HepG2 (cell line): Measurements from ENCODE around the gene RABL6. TPM values are rescaled to one million over a fixed set of nuclear protein-coding genes. Genes with fewer than 3 reads are reported as not detected.

Experiments
- ATAC-seq: fragments of 200-7000 bp; cut with Tn5 transposase; 3 replicates; pipeline ENCODE4 v1.9.1; 2020; ENCODE audit warnings: mild to moderate bottlenecking, moderate library complexity
- BruUV-seq: library from RNA; stranded (reverse); fragments of 400-500 nt; replicated peaks from 2 replicates; lab custom pipeline; 2021; lab: Mats Ljungman, UMichigan
- CTCF ChIA-PET: fragments of 300-600 bp; formaldehyde crosslinking; extraction: SDS; loops from one replicate; lab custom pipeline; 2021; ENCODE audit warnings: low total read pairs, inconsistent platforms, low intra/inter-chr PET ratio; lab: Yijun Ruan, JAX
- POLR2A ChIA-PET: fragments of 350-600 bp; sonication (Branson Sonifier 250); formaldehyde crosslinking; loops from one replicate; lab custom pipeline; 2020; ENCODE audit warnings: antibody characterized with exemption, inconsistent platforms; lab: Yijun Ruan, JAX
- DNase-seq: peaks from one replicate; pipeline ENCODE4 v3.0.0-alpha.2; 2015; ENCODE audit warnings: low spot score
- FAIRE-seq: peaks from 3 replicates; lab custom pipeline; 2011; peaks lifted over from hg19 to GRCh38; lab: Jason Lieb, UNC
- H2AFZ ChIP-seq: one replicate; pipeline ENCODE4 v1.6.1; 2011; ENCODE audit warnings: low read length, inconsistent platforms
- H3K27ac ChIP-seq: fragments of 300-600 bp; 3 replicates; pipeline ENCODE4 v1.8.0; 2011; ENCODE audit warnings: mixed run types, mild to moderate bottlenecking, mixed read lengths, low read length, inconsistent platforms; ENCODE audit not compliant: insufficient read depth; ENCODE audit errors: extremely low read length
- H3K27me3 ChIP-seq, 2 experiments: fragments of 200-600 bp in 1 of 2; 2 replicates in 1 of 2; 3 replicates in 1 of 2; pipeline versions ENCODE4 v1.6.0 to v1.8.0; 2011; ENCODE audit warnings: low read length in 2 of 2, mild to moderate bottlenecking in 2 of 2, moderate library complexity in 2 of 2, inconsistent platforms in 1 of 2; ENCODE audit not compliant: insufficient read depth in 2 of 2, control insufficient read depth in 1 of 2
- H3K36me3 ChIP-seq, 2 experiments: fragments of 200-600 bp in 1 of 2; replicated peaks in 1 of 2; 2 replicates in 1 of 2; 3 replicates in 1 of 2; pipeline versions ENCODE4 v1.5.1 to v1.8.0; 2011; ENCODE audit warnings: low read length in 2 of 2, inconsistent platforms in 1 of 2; ENCODE audit not compliant: insufficient read depth in 2 of 2, control insufficient read depth in 1 of 2
- H3K4me1 ChIP-seq: 2 replicates; pipeline ENCODE4 v1.5.1; 2012; ENCODE audit warnings: low read length, inconsistent platforms; ENCODE audit not compliant: insufficient read depth
- H3K4me2 ChIP-seq: 2 replicates; pipeline ENCODE4 v1.6.0; 2011; ENCODE audit warnings: low read depth, low read length, inconsistent platforms
- H3K4me3 ChIP-seq, 3 experiments: fragments of 200-600 bp in 1 of 3; sonication (generic), shearing (Covaris generic) in 1 of 3; replicated peaks in 1 of 3; 2 replicates each; pipeline ENCODE4 v1.5.1; 2011 to 2016; ENCODE audit warnings: low read length in 3 of 3, inconsistent platforms in 2 of 3, low read depth in 2 of 3, mild to moderate bottlenecking in 2 of 3, control low read depth in 1 of 3, mixed read lengths in 1 of 3; ENCODE audit not compliant: insufficient read depth in 1 of 3
- H3K79me2 ChIP-seq: one replicate; pipeline ENCODE4 v1.6.1; 2011; ENCODE audit warnings: low read length, inconsistent platforms; ENCODE audit not compliant: insufficient read depth
- H3K9ac ChIP-seq: 2 replicates; pipeline ENCODE4 v1.6.0; 2011; ENCODE audit warnings: mild to moderate bottlenecking, low read depth, low read length, inconsistent platforms; ENCODE audit not compliant: insufficient read depth
- H3K9me3 ChIP-seq: 2 replicates; pipeline ENCODE4 v1.5.1; 2012; ENCODE audit warnings: mild to moderate bottlenecking, low read length
- H4K20me1 ChIP-seq: 2 replicates; pipeline ENCODE4 v1.6.0; 2011; ENCODE audit warnings: inconsistent platforms, mild to moderate bottlenecking, low read length, moderate library complexity; ENCODE audit not compliant: insufficient read depth
- AGO2 ChIP-seq: fragments of 200-400 bp; formaldehyde crosslinking; optimal IDR thresholded peaks from 2 replicates; pipeline ENCODE3; 2017; ENCODE audit warnings: mild to moderate bottlenecking, low read depth, low read length, moderate library complexity
- AKAP8 ChIP-seq: sonication (generic); formaldehyde crosslinking; IDR thresholded peaks from 2 replicates; pipeline ENCODE4 v1.5.1; 2020; ENCODE audit warnings: mild to moderate bottlenecking, missing genetic modification reagents
- AKNA ChIP-seq: sonication (generic); formaldehyde crosslinking; IDR thresholded peaks from 2 replicates; pipeline ENCODE4 v1.4.0; 2020; ENCODE audit warnings: missing genetic modification reagents, borderline replicate concordance
- CREM ChIP-seq, 2 experiments: sonication (generic) in 1 of 2; formaldehyde crosslinking in 1 of 2; IDR thresholded peaks; 2 replicates each; pipeline versions ENCODE4 v1.4.0 to v1.6.1; 2016 to 2020; ENCODE audit warnings: antibody characterized with exemption in 1 of 2, mild to moderate bottlenecking in 1 of 2, missing genetic modification reagents in 1 of 2
- FOXO1 ChIP-seq: sonication (generic); formaldehyde crosslinking; IDR thresholded peaks from 2 replicates; pipeline ENCODE4 v1.4.0; 2020; ENCODE audit warnings: missing genetic modification reagents
- GPBP1L1 ChIP-seq: sonication (generic); formaldehyde crosslinking; IDR thresholded peaks from 2 replicates; pipeline ENCODE4 v1.5.0; 2020; ENCODE audit warnings: mild to moderate bottlenecking, missing genetic modification reagents
- RBFOX2 ChIP-seq: fragments of 200-400 bp; formaldehyde crosslinking; IDR thresholded peaks from 2 replicates; pipeline ENCODE4 v1.6.1; 2017; ENCODE audit warnings: low read depth, mild to moderate bottlenecking, low read length
- ZNF124 ChIP-seq: sonication (generic); formaldehyde crosslinking; IDR thresholded peaks from 2 replicates; pipeline ENCODE4 v1.4.0; 2020; ENCODE audit warnings: missing genetic modification reagents
- ZNF326 ChIP-seq: sonication (generic); formaldehyde crosslinking; IDR thresholded peaks from 2 replicates; pipeline ENCODE4 v1.4.0; 2020; ENCODE audit warnings: missing genetic modification reagents, borderline replicate concordance
- WGBS: methylation state at CpG from one replicate; pipeline ENCODE4 v1.1.6; 2017; ENCODE audit warnings: low lambda C conversion rate; 5-methylcytosine and 5-hydroxymethylcytosine counted together
- in situ Hi-C: cut with HindIII; loops from 2 replicates; pipeline ENCODE4 v1.10.0; 2017; ENCODE audit warnings: low pct_unique_long_range_greater_than_20kb; ENCODE audit not compliant: extremely low pct_ligation_motif_present
- intact Hi-C: fragments of 100-400 bp; cut with micrococcal nuclease; formaldehyde crosslinking; loops from one replicate; pipeline ENCODE4 v1.10.0; 2022; ENCODE audit not compliant: unreplicated experiment
- polyA plus RNA-seq, 8 experiments: library from polyadenylated mRNA; depleted of rRNA in 3 of 8; stranded (reverse) in 7 of 8; unstranded in 1 of 8; fragments of >200 nt; fragmentation: Illumina TruSeq in 4 of 8; extraction: Trizol in 4 of 8; gene quantifications; 2 replicates each; pipeline versions ENCODE4 v1.2.1 to v1.2.3, GENCODE V29; 2011 to 2016; ENCODE audit warnings: low read depth in 4 of 8, missing spikeins in 1 of 8, mixed read lengths in 1 of 8; ENCODE audit not compliant: insufficient read depth in 1 of 8
- total RNA-seq, 5 experiments: library from RNA; depleted of rRNA; stranded (reverse); fragments of >200 nt; fragmentation: Illumina TruSeq; extraction: Trizol; gene quantifications; 2 replicates each; pipeline ENCODE4 v1.2.3, GENCODE V29; 2016; ENCODE audit warnings: low read depth in 1 of 5

RABL6 gene
- total and polyA plus RNA-seq, 2 of the 13 experiments (the other 11 are each of a cell fraction or from before 2014, with no cell fraction given), result 81.5 to 125 TPM

GRCh38 chr9:136827794-136828473 is 20.2 kb downstream of the RABL6 start:
- no peak for ATAC-seq
- POLR2A ChIA-PET, result no interaction called here
- Histone ChIP-seq H3K4me1 (no peaks in the 10 kb centered on the region), H3K4me3 (no peak overlapping the region), H3K9me3 (no peaks in the 10 kb centered on the region), H2AFZ (no peak overlapping the region), H3K36me3 (peaks cover 53 to 92% of the 10 kb centered on the region in 2 experiments), H3K27ac (no peak overlapping the region), H3K79me2 (no peaks in the 10 kb centered on the region), H3K4me2 (no peak overlapping the region), H4K20me1 (no peaks in the 10 kb centered on the region), H3K9ac (no peak overlapping the region), H3K27me3 (no peaks in the 10 kb centered on the region)
- 98% methylated on average over 10 of the region's 14 CpGs for WGBS
- FAIRE-seq, result no peak
- CTCF ChIA-PET, result no interaction called here
- BruUV-seq, result no TSS peak
- in situ Hi-C loops (no loop called here), intact Hi-C loops (no loop called here)
- no peak for DNase-seq
- peak; percentile 65 for TF ChIP-seq AGO2
- 0 out of 2 replicates have a peak, but pooled peaks have one; percentile 55 for TF ChIP-seq AKAP8 (CRISPR knock-in tag)
- TF ChIP-seq GPBP1L1 (CRISPR knock-in tag), result no peak

GRCh38 chr9:136828474-136829140 is 20.9 kb downstream of the RABL6 start:
- no peak for DNase-seq
- H3K4me1 ChIP-seq, result no peaks in the 10 kb centered on the region
- in situ Hi-C loops (no loop called here), intact Hi-C loops (no loop called here)
- ATAC-seq, result no peak
- H3K4me2 ChIP-seq, result no peak overlapping the region
- no peaks in the 10 kb centered on the region for H4K20me1 ChIP-seq
- no TSS peak for BruUV-seq
- H3K9me3 ChIP-seq, result no peaks in the 10 kb centered on the region
- ChIA-PET POLR2A (no interaction called here), CTCF (no interaction called here)
- no peak overlapping the region for H3K4me3 ChIP-seq
- no peak overlapping the region for H3K27ac ChIP-seq
- WGBS, result 98% methylated on average over 26 of the region's 31 CpGs
- no peaks in the 10 kb centered on the region for H3K79me2 ChIP-seq
- FAIRE-seq, result no peak
- peaks cover 50 to 85% of the 10 kb centered on the region in 2 experiments for H3K36me3 ChIP-seq
- no peak overlapping the region for H3K9ac ChIP-seq
- no peak overlapping the region for H2AFZ ChIP-seq
- H3K27me3 ChIP-seq, result no peaks in the 10 kb centered on the region
- TF ChIP-seq AKNA (CRISPR knock-in tag) (no peak), ZNF326 (no peak), FOXO1 (CRISPR knock-in tag) (no peak), CREM (IDR thresholded peaks at IDR 0.05) (no peak), CREM (CRISPR knock-in tag; IDR thresholded peaks at IDR 0.05) (no peak), RBFOX2 (0 out of 2 replicates have a peak, but pooled peaks have one; percentile 20), ZNF124 (CRISPR knock-in tag) (no peak), AGO2 (peak; percentile 22)
